Heart right ventricle (tissue), 16 donors: ENCODE measurements around the gene GMDS. TPM values are rescaled to one million over a fixed set of nuclear protein-coding genes. Genes with fewer than 3 reads are reported as not detected.

ENCODE experiments used
- ATAC-seq, 8 donors: fragments of 200-7000 bp; cut with Tn5 transposase; one replicate each; pipeline ENCODE4 v1.9.1; 2020; ENCODE audit warnings: mild to moderate bottlenecking in 8 of 8, moderate library complexity in 8 of 8, moderate number of reproducible peaks in 1 of 8
- DNase-seq, 2 donors: peaks; one replicate each; pipeline ENCODE4 v3.0.0-alpha.2; 2020
- H3K27ac ChIP-seq, 10 donors: fragments of 200-600 bp; sonication (generic) in 2 of 10; one replicate each; pipeline versions ENCODE4 v1.5.0 to v1.8.0; 2020 to 2022; ENCODE audit warnings: mild to moderate bottlenecking in 3 of 10
- H3K27me3 ChIP-seq, 7 donors: fragments of 200-600 bp; one replicate each; pipeline ENCODE4 v1.8.0; 2021 to 2022; ENCODE audit warnings: mild to moderate bottlenecking in 2 of 7
- H3K36me3 ChIP-seq, 9 donors: fragments of 200-600 bp; sonication (generic) in 1 of 9; one replicate each; pipeline versions ENCODE4 v1.5.0 to v1.8.0; 2020 to 2022; ENCODE audit warnings: mild to moderate bottlenecking in 2 of 9
- H3K4me1 ChIP-seq, 9 donors: fragments of 200-600 bp; sonication (generic) in 1 of 9; one replicate each; pipeline versions ENCODE4 v1.5.0 to v1.8.0; 2020 to 2022; ENCODE audit warnings: mild to moderate bottlenecking in 4 of 9
- H3K4me3 ChIP-seq, 10 donors: fragments of 200-600 bp; sonication (generic) in 2 of 10; one replicate each; pipeline versions ENCODE4 v1.5.0 to v1.8.0; 2020 to 2022; ENCODE audit warnings: mild to moderate bottlenecking in 7 of 10, moderate library complexity in 2 of 10
- H3K9me3 ChIP-seq, 11 donors: fragments of 200-600 bp in 10 of 11; sonication (generic) in 2 of 11; one replicate each; pipeline versions ENCODE4 v1.5.0 to v1.8.0; 2013 to 2022; ENCODE audit warnings: mild to moderate bottlenecking in 2 of 11, control low read depth in 1 of 11, moderate library complexity in 1 of 11
- WGBS, 2 donors: extraction: QIAGEN DNeasy Blood & Tissue Kit; methylation state at CpG; one replicate each; pipeline ENCODE4 v1.1.7; 2013; ENCODE audit warnings: inconsistent platforms in 1 of 2; 5-methylcytosine and 5-hydroxymethylcytosine counted together
- intact Hi-C, 10 donors: fragments of 100-400 bp; cut with DNase I; formaldehyde crosslinking; loops; one replicate each; pipeline versions ENCODE4 v1.11.1 to v1.14.2; 2022
- polyA plus RNA-seq, 2 donors: library from polyadenylated mRNA; stranded (reverse); fragments of 200-250 nt; gene quantifications; one replicate each; pipeline ENCODE4 v1.2.3, GENCODE V29; 2013
- total RNA-seq, 10 donors: library from RNA; stranded (reverse); fragmentation: NEBNext Ultra II Directional in 3 of 10; extraction: Animal tissue kit (Norgen Biotek cat#: 25700) in 3 of 10; gene quantifications; one replicate each; pipeline versions ENCODE4 v1.2.1 to v1.2.4, GENCODE V29; 2021 to 2023
- TF ChIP-seq, protein P1 (sequence below), 9 donors: fragments of 200-600 bp; sonication (generic) in 2 of 9; IDR thresholded peaks; one replicate each; pipeline versions ENCODE4 v1.5.0 to v1.8.0; 2021 to 2022; ENCODE audit warnings: antibody characterized with exemption in 9 of 9, mild to moderate bottlenecking in 5 of 9, moderate library complexity in 1 of 9
- donor health status: Arrhythmogenic right ventricular cardiomyopathy.
- donor health status: ischemic (EF 13 %, LVEDD 7.1; RV severe dilation, severe dysfunction).
- donor health status: healthy with polysubstance abuse.
- donor health status: DM: no; HTN: yes; CAD: no.
- donor health status: DM: no; HTN: no; CAD: no.
- donor health status: ischemic (EF 25% LVEDD 6.9; RV normal size, moderate dysfunction).
- donor health status: ischemic (EF 25% LVEDD 5.7; RV mildly dilated, moderate dysfunction).
- donor health status: healthy.
- donor health status: DM: yes; HTN: yes; CAD: no.
- donor health status: Ischemic cardiomyopathy.
- donor health status: ischemic (EF 35%, LVEDD 5.7; RV mildly dilated, moderate dysfunction).
- donor health status: nonischemic (EF 11% LVEDD 7.7; RV severe dilation, severe dysfunction).
- donor health status: DM: yes; HTN: yes; CAD: no.
- donor health status: PGD.
- donor health status: ischemic (EF 29% LVEDD 5.4; RV normal size, mild dysfunction).
- donor health status: nonischemic (EF 23%, LVEDD 6.1; RV moderate dilation, normal function).

GMDS gene
- total and polyA plus RNA-seq, 12 donors: 5.0 to 10.6 (median 6.9) TPM

DNA sequence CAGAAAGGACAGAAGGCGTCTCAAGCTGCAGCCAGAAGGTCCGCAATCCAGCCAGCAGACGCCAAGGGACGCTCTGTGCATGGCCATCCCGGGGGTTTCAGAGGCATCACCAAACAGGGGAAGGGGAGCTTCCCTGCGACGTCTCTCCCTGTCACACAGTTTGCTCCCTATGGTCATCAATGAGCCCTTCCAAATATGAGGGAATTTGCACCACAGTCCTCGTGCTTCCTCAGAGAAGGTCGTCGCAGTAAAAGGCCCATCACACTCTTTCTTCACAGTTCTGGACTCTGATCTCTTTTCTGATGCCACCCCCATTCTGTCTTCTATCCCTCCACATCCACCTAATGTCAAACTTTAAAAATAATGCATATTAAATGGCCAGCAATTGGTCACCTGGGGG is 645.9 kb downstream of the GMDS start:
- TF ChIP-seq, protein P1, sequence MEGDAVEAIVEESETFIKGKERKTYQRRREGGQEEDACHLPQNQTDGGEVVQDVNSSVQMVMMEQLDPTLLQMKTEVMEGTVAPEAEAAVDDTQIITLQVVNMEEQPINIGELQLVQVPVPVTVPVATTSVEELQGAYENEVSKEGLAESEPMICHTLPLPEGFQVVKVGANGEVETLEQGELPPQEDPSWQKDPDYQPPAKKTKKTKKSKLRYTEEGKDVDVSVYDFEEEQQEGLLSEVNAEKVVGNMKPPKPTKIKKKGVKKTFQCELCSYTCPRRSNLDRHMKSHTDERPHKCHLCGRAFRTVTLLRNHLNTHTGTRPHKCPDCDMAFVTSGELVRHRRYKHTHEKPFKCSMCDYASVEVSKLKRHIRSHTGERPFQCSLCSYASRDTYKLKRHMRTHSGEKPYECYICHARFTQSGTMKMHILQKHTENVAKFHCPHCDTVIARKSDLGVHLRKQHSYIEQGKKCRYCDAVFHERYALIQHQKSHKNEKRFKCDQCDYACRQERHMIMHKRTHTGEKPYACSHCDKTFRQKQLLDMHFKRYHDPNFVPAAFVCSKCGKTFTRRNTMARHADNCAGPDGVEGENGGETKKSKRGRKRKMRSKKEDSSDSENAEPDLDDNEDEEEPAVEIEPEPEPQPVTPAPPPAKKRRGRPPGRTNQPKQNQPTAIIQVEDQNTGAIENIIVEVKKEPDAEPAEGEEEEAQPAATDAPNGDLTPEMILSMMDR (IDR thresholded peaks at IDR 0.05): no peak
- ATAC-seq: no peak
- WGBS, 2 donors: 88 to 91% methylated on average over 10 of the region's 10 CpGs

DNA sequence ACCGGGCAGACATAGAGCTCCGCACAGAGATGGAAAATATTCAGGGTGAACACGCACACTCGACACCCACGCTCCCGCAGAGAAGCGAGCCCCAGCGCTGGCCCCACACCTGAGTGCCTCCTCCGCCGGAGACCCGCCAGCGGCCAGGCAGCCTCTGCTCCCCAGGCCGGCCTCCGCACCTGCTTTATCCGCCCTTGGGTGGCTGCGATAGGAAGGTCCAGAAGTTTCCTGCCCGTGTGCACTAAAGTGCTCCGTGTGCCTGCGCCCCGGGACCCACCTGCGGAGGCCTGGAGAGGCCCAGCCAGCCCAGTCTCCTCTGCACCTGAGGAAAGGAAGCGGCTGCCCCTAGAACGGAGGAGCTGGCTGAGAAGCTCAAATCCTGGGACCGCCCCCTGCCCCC is 646.5 kb downstream of the GMDS start:
- Histone ChIP-seq H3K27me3 (peaks cover 4 to 97% (median 57%) of the 10 kb centered on the region in 7 donors), H3K36me3 (no peaks in the 10 kb centered on the region), H3K4me1 (peaks cover 0 to 12% (median 8%) of the 10 kb centered on the region in 9 donors), H3K4me3 (no peak overlapping the region), H3K9me3 (no peaks in the 10 kb centered on the region), H3K27ac (no peak overlapping the region)
- DNase-seq: no peak
- ATAC-seq: no peak
- intact Hi-C loops: loop anchor here in 8 of 10 donors (5.0 to 10.0 kb wide), 11 partner anchors 598 to 1153 kb away; partner anchors contain the start of gene MYLK4 (in 2 of the 8)
- 88 to 94% methylated on average over 24 of the region's 24 CpGs for WGBS, 2 donors
- TF ChIP-seq, protein P1 (IDR thresholded peaks at IDR 0.05): no peak

More for the DNA sequence above, 645.9 kb downstream of the GMDS start:
- Histone ChIP-seq H3K4me3 (no peak overlapping the region), H3K27ac (no peak overlapping the region), H3K36me3 (no peaks in the 10 kb centered on the region), H3K9me3 (no peaks in the 10 kb centered on the region), H3K4me1 (peaks cover 3 to 18% (median 9%) of the 10 kb centered on the region in 9 donors), H3K27me3 (peaks cover 4 to 97% (median 52%) of the 10 kb centered on the region in 7 donors)
- intact Hi-C loops: loop anchor here in 8 of 10 donors (5.0 to 10.0 kb wide), 11 partner anchors 598 to 1153 kb away; partner anchors contain the start of gene MYLK4 (in 2 of the 8)
- no peak for DNase-seq

DNA sequence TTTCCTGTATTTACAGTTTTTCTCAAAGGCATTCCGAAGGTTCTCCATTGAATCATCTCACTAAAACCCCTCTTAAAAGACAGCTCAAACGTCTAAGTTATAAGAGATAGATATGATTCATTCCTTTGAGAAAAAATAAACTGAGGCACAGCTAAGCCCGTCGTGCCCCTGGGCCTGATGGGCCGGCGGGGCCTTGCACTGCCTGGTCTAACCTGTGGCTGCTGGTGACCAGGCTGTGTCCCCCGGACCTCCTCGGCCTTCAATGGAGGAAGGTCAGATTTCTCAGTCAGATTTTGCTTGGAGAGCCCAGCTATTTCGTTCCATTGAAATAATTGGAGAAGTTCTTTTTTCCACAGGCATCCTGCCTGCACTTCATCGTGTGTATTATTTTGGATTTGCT is 647.0 kb downstream of the GMDS start:
- H3K4me3 ChIP-seq: no peak overlapping the region
- no peaks in the 10 kb centered on the region for H3K36me3 ChIP-seq
- H3K4me1 ChIP-seq: peaks cover 0 to 11% (median 7%) of the 10 kb centered on the region in 9 donors
- intact Hi-C loops: loop anchor here in 8 of 10 donors (5.0 to 10.0 kb wide), 11 partner anchors 599 to 1154 kb away; partner anchors contain the start of gene MYLK4 (in 2 of the 8)
- DNase-seq (no peak), ATAC-seq (no peak)
- TF ChIP-seq, protein P1 (IDR thresholded peaks at IDR 0.05): no peak
- no peak overlapping the region for H3K27ac ChIP-seq
- 90 to 91% methylated on average over 10 of the region's 10 CpGs for WGBS, 2 donors
- no peaks in the 10 kb centered on the region for H3K9me3 ChIP-seq
- H3K27me3 ChIP-seq: peaks cover 4 to 95% (median 61%) of the 10 kb centered on the region in 7 donors

DNA sequence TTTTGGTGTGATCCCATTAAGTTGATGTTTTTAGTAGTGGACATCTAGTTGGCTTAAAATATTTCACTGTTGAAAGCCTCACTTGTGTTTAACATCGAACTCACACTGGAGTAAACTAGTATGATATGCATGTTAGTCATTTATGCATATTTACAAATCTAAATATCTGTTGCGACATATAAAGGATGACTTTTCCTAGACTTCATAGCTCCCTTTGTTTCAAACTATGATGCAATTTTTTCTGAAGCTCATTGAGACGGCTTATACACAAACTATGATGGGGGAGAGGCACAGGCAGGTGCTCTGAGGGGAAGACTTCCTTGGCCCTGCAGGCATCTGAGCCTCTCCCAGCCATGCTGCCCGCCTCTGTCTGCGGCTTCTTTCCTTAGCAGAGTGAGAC is 647.5 kb downstream of the GMDS start:
- no peaks in the 10 kb centered on the region for H3K36me3 ChIP-seq
- no peak for DNase-seq
- H3K4me1 ChIP-seq: peaks cover 0 to 11% (median 7%) of the 10 kb centered on the region in 9 donors
- H3K4me3 ChIP-seq: no peak overlapping the region
- H3K27me3 ChIP-seq: peaks cover 4 to 95% (median 62%) of the 10 kb centered on the region in 7 donors
- 89 to 93% methylated on average over 5 of the region's 5 CpGs for WGBS, 2 donors
- TF ChIP-seq, protein P1 (IDR thresholded peaks at IDR 0.05): no peak
- no peak for ATAC-seq
- H3K27ac ChIP-seq: no peak overlapping the region
- H3K9me3 ChIP-seq: no peaks in the 10 kb centered on the region
- intact Hi-C loops: loop anchor here in 9 of 10 donors (1.0 to 10.0 kb wide), 16 partner anchors 597 to 1154 kb away; partner anchors contain the start of gene MYLK4 (in 2 of the 9)
